Esophagus squamous epithelium (tissue), 5 donors: ENCODE measurements around the gene HDAC11. TPM values are rescaled to one million over a fixed set of nuclear protein-coding genes. Genes with fewer than 3 reads are reported as not detected.

Source experiments
- DNase-seq: peaks from one replicate; lab custom pipeline; 2025; lab: John Stamatoyannopoulos, UW
- H3K27ac ChIP-seq, 4 donors: fragments of 200-600 bp; sonication (generic); one replicate each; pipeline ENCODE4 v1.5.1; 2016 to 2019; ENCODE audit warnings: mild to moderate bottlenecking in 1 of 4
- H3K27me3 ChIP-seq, 4 donors: fragments of 200-600 bp; sonication (generic); 1 replicate in 3 of 4; 2 replicates in 1 of 4; pipeline versions ENCODE4 v1.5.1 to v1.6.0; 2017 to 2021; ENCODE audit warnings: antibody characterized with exemption in 1 of 4
- H3K36me3 ChIP-seq, 3 donors: fragments of 200-600 bp; sonication (generic); one replicate each; pipeline ENCODE4 v1.5.1; 2016 to 2019
- H3K4me1 ChIP-seq, 3 donors: fragments of 200-600 bp; sonication (generic); one replicate each; pipeline ENCODE4 v1.5.1; 2017 to 2019
- H3K4me3 ChIP-seq, 4 donors: fragments of 200-600 bp; sonication (generic); 1 replicate in 3 of 4; 2 replicates in 1 of 4; pipeline ENCODE4 v1.5.1; 2016 to 2019; ENCODE audit warnings: mild to moderate bottlenecking in 2 of 4, moderate library complexity in 1 of 4
- H3K9me3 ChIP-seq, 3 donors: fragments of 200-600 bp; sonication (generic); one replicate each; pipeline ENCODE4 v1.5.1; 2016 to 2019
- POLR2A ChIP-seq, 4 donors: fragments of 450-650 bp; IDR thresholded peaks; one replicate each; pipeline ENCODE4 v1.6.1; 2017; ENCODE audit warnings: antibody characterized with exemption in 4 of 4, mild to moderate bottlenecking in 4 of 4, moderate library complexity in 3 of 4
- WGBS, 2 donors: methylation state at CpG; one replicate each; pipeline ENCODE4 v1.1.5; 2018; 5-methylcytosine and 5-hydroxymethylcytosine counted together
- intact Hi-C: fragments of 100-400 bp; cut with DNase I; formaldehyde crosslinking; loops from one replicate; pipeline ENCODE4 v1.15.0; 2022
- total RNA-seq, 4 donors: library from RNA; depleted of rRNA; stranded (reverse); fragments of >200 nt; gene quantifications; one replicate each; pipeline ENCODE4 v1.1.0, GENCODE V29; 2016
- TF ChIP-seq, protein P1 (sequence below), 6 experiments: fragments of 450-650 bp in 4 of 6; fragments of 200-600 bp in 2 of 6; sonication (generic) in 2 of 6; IDR thresholded peaks; one replicate each; pipeline ENCODE4 v1.5.1; 2016 to 2019; ENCODE audit warnings: antibody characterized with exemption in 6 of 6, mild to moderate bottlenecking in 4 of 6, moderate library complexity in 4 of 6
- donor health status: DM: yes; HTN: yes; CAD: no.

The HDAC11 gene
- total RNA-seq, 4 donors from 2014 or later, result 8.1 to 25.4 (median 12.3) TPM

DNA sequence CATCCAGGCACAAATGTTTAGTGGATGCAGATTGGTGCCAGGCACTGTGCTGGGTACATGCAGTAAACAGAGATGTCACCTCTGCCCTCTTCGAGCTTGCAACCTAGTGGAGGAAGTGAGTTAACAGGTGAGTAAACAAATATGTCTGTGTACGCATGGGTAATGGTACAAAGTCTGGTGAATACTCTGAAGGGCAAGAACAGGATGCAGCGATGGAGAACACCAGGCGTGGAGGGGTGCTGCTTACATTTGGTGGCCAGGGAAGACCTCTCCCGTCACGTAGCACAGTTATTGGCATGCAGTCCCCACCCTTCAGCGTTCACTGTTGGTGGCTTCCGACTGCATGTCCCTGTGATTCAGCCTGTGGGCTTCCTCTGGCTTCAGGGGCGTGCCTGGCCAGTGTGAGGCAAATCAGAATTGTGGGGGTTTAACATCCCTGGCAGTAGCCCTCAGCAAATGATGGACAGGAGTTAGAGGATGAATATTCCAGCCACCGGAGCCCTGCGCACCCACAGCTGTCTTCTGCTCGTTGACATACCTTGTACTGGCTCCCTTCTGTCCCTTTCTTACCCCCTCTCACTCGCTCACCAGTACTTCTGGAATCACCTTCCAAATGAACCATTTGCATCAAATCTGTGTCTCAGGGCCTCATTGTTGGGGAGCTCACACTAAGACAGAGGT is 9.1 kb upstream of the HDAC11 start:
- Histone ChIP-seq H3K9me3 (no peaks in the 10 kb centered on the region), H3K36me3 (no peaks in the 10 kb centered on the region), H3K4me3 (no peak overlapping the region), H3K27me3 (peaks cover 0 to 13% (median 0%) of the 10 kb centered on the region in 4 donors), H3K27ac (no peak overlapping the region), H3K4me1 (peaks cover 3 to 23% (median 6%) of the 10 kb centered on the region in 3 donors)
- DNase-seq, result no peak
- 69 to 77% methylated on average over 6 to 10 of the region's 13 CpGs for WGBS, 2 donors
- TF ChIP-seq, protein P1, sequence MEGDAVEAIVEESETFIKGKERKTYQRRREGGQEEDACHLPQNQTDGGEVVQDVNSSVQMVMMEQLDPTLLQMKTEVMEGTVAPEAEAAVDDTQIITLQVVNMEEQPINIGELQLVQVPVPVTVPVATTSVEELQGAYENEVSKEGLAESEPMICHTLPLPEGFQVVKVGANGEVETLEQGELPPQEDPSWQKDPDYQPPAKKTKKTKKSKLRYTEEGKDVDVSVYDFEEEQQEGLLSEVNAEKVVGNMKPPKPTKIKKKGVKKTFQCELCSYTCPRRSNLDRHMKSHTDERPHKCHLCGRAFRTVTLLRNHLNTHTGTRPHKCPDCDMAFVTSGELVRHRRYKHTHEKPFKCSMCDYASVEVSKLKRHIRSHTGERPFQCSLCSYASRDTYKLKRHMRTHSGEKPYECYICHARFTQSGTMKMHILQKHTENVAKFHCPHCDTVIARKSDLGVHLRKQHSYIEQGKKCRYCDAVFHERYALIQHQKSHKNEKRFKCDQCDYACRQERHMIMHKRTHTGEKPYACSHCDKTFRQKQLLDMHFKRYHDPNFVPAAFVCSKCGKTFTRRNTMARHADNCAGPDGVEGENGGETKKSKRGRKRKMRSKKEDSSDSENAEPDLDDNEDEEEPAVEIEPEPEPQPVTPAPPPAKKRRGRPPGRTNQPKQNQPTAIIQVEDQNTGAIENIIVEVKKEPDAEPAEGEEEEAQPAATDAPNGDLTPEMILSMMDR (IDR thresholded peaks at IDR 0.05), result no peak
- no peak for TF ChIP-seq POLR2A (IDR thresholded peaks at IDR 0.05)
- intact Hi-C loops, result no loop called here

DNA sequence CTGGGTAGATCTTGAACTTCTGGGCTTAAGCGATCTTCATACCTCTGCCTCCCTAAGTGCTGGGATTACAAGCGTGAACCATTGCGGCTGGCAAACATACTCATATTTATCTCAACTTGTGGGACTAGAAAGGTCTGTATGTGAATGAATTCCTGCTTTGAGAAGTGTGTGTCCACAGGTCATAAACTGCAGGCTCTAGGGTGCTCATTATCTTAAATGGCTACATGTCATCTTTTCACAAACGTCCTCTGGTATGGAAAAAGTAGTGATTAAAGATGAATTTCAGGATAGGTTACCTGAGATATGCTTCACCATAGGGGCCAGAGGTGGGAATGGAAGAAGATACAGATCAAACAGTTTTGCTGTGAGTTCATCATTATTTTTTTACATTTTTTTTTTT is 7.8 kb upstream of the HDAC11 start:
- H3K27me3 ChIP-seq, result peaks cover 0 to 13% (median 0%) of the 10 kb centered on the region in 4 donors
- H3K9me3 ChIP-seq, result no peaks in the 10 kb centered on the region
- no peak for TF ChIP-seq POLR2A (IDR thresholded peaks at IDR 0.05)
- no peak overlapping the region for H3K4me3 ChIP-seq
- no peak overlapping the region for H3K27ac ChIP-seq
- H3K4me1 ChIP-seq, result peaks cover 4 to 24% (median 6%) of the 10 kb centered on the region in 3 donors
- DNase-seq, result no peak
- H3K36me3 ChIP-seq, result no peaks in the 10 kb centered on the region
- WGBS, 2 donors, result 79 to 87% methylated on average over 4 of the region's 4 CpGs
- intact Hi-C loops, result no loop called here

DNA sequence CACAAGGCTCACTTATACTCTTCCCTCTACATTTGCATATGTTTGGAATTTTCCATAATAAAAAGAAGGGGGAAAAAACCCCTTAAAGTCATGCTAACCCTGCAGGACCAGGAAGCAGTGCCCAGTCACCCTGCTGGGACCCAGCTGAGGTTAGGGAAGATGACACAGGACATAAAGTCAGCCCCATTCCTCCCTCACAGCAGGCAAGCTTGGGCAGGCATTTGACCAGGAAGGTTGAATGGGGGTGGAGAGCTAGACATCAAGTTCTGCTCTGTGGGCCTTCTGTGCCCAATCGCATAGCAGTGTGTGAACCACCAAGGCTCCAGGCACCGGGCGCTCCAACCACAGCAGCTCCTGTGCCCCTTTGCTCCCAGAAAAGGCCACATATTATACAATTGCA is 7.1 kb upstream of the HDAC11 start:
- peaks cover 4 to 24% (median 6%) of the 10 kb centered on the region in 3 donors for H3K4me1 ChIP-seq
- no peak overlapping the region for H3K27ac ChIP-seq
- intact Hi-C loops, result no loop called here
- H3K27me3 ChIP-seq, result peaks cover 0 to 13% (median 0%) of the 10 kb centered on the region in 4 donors
- H3K36me3 ChIP-seq, result no peaks in the 10 kb centered on the region
- no peak for TF ChIP-seq POLR2A (IDR thresholded peaks at IDR 0.05)
- TF ChIP-seq, protein P1 (IDR thresholded peaks at IDR 0.05), result no peak
- H3K4me3 ChIP-seq, result no peak overlapping the region
- DNase-seq, result no peak
- H3K9me3 ChIP-seq, result no peaks in the 10 kb centered on the region
- WGBS, 2 donors, result 86 to 92% methylated on average over 1 to 3 of the region's 3 CpGs

DNA sequence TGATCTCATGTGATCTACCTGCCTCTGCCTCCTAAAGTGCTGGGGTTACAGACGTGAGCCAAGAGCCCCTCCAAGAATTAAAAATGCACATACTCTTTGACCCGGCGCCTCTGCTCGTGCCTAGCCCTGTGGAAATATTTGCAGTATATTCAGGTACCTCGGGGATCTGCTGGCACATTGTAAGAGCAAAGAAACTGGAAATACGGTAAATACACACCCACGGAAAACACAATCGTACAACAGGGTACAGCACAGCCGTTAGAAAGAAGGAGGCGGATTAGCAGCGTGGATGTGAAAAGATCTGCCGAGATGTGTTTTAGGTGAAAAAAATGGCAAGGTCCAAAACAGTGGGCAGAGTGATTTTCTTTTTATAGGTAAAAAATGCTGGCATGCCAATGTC is 6.1 kb upstream of the HDAC11 start:
- Histone ChIP-seq H3K9me3 (no peaks in the 10 kb centered on the region), H3K4me1 (peaks cover 7 to 29% (median 9%) of the 10 kb centered on the region in 3 donors), H3K36me3 (no peaks in the 10 kb centered on the region), H3K4me3 (no peak overlapping the region), H3K27me3 (peaks cover 0 to 13% (median 0%) of the 10 kb centered on the region in 4 donors), H3K27ac (no peak overlapping the region)
- TF ChIP-seq POLR2A (IDR thresholded peaks at IDR 0.05), result no peak
- TF ChIP-seq, protein P1 (IDR thresholded peaks at IDR 0.05), result no peak
- 42 to 54% methylated on average over 12 of the region's 12 CpGs for WGBS, 2 donors
- DNase-seq, result no peak
- intact Hi-C loops, result no loop called here

DNA sequence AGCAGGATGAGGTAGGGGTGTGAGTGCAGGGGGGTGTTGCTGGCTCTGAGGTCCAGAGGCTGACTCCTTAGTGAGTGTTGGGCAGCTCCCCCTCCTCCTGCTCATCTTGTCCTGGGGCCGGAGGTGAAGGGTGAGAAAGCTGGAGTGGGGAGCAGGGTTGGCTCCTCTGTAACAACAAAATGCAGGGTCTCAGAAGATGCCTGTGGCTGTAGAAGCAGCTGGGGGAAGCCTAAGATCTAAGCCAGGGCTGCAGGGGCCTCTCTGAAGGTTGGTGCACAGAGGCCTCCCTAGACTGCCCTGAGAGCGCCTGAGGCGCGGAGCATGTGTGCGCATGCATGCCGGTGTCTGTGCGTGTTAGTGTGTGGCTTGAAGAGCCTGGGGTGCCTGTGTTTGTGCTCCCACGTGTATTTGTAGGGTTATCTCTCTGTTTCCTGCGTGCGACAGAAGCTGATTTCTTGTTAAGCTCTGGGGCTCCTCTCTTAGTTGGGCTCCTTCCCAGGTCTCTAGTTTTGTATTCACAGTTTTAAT is 5.3 kb upstream of the HDAC11 start:
- WGBS, 2 donors, result 44 to 60% methylated on average over 9 of the region's 10 CpGs
- H3K36me3 ChIP-seq, result no peaks in the 10 kb centered on the region
- TF ChIP-seq, protein P1 (IDR thresholded peaks at IDR 0.05), result no peak
- TF ChIP-seq POLR2A (IDR thresholded peaks at IDR 0.05), result no peak
- no peak for DNase-seq
- peaks cover 0 to 13% (median 0%) of the 10 kb centered on the region in 4 donors for H3K27me3 ChIP-seq
- H3K4me1 ChIP-seq, result peaks cover 9 to 35% (median 12%) of the 10 kb centered on the region in 3 donors
- intact Hi-C loops, result no loop called here
- no peak overlapping the region for H3K4me3 ChIP-seq
- no peaks in the 10 kb centered on the region for H3K9me3 ChIP-seq
- H3K27ac ChIP-seq, result no peak overlapping the region
